Hindlimb muscle (tissue), 1 donor: ENCODE measurements around the gene KRTAP10-3. TPM values are rescaled to one million over a fixed set of nuclear protein-coding genes. Genes with fewer than 3 reads are reported as not detected.

ENCODE experiments used
- DNase-seq: peaks from one replicate; pipeline ENCODE4 v3.0.0-alpha.2; 2013
- polyA plus RNA-seq: library from polyadenylated mRNA; unstranded; fragments of 120-200 nt; gene quantifications from one replicate; pipeline ENCODE4 v1.2.1, GENCODE V29; 2013; ENCODE audit not compliant: insufficient read length

Gene KRTAP10-3
- polyA plus RNA-seq, 1 donor = not detected

DNA sequence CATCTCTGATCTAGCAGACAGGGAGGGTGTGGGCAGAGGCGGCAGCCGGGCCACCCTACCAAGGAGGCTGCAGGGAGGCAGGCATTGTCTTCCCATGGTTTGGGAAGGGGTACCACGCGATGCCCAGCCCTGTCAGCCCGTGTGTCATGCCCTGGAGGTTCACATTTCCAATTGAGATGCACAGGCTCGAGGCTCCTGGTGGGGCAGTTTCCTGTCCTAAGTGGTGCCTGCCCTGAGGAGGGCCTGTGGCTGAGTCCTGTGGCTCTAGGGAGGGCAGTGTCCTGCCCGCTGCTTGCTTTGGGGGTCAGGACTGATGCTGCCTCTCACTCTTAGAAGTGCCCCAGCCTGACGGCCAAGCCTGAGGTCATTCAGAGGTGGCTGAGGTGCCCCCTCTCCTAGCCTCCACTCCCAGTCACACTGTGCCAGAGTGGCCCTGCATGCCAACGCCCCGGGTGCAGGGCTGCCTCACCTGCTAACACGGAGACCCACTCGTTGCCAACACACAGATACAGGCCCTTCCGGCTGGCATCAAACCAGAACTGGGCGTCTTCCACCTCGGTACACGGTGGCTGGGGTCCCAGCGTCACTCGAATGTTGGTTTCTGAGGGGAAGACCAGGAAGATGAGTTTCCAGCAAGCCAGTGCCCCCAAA lies 30.5 kb downstream of the KRTAP10-3 start:
- DNase-seq = no peak

GRCh38 chr21:44527156-44527982 lies 31.2 kb downstream of the KRTAP10-3 start:
- no peak for DNase-seq

- DNase-seq = no peak
These were observed 32.2 kb downstream of the KRTAP10-3 start for GRCh38 chr21:44526096-44526997.

GRCh38 chr21:44525391-44526095 lies 33.1 kb downstream of the KRTAP10-3 start:
- no peak for DNase-seq

GRCh38 chr21:44524414-44525371 lies 33.9 kb downstream of the KRTAP10-3 start:
- no peak for DNase-seq

DNA sequence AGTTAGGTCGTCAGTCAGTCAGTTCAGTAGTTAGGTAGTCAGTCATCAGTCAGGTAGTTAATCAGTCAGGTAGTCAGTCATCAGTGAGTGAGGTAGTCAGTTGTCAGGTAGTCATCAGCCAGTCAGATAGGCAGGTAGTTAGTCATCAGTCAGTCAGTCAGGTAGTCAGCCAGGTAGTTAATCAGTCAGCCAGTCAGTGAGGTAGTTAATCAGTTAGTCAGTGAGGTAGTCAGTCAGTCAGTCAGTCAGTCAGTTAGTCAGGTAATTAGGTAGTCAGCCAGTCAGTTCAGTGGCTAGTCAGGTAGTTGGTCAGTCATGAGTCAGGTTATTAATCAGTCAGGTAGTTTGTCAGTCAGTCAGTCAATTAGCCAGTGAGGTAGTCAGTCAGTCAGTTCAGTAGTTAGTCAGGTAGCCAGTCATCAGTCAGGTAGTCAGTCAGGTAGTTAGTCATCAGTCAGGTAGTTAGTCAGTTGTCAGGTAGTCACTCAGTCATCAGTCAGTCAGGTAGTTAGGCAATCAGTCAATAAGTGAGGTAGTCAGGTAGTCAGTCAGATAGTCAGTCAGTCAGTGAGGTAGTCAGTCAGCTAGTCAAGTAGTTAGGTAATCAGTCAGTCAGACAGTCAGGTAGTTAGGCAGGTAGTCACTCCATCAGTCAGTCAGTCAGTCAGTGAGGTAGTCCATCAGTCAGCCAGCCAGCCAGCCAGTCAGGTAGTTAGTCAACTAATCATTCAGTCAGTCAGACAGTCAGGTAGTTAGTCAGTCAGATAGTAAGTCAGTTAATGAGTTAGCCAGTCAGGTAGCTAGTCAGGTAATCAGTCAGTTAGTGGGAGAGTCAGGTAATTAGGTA lies 34.8 kb downstream of the KRTAP10-3 start:
- no peak for DNase-seq

GRCh38 chr21:44522753-44523204 lies 35.8 kb downstream of the KRTAP10-3 start:
- DNase-seq = no peak

DNA sequence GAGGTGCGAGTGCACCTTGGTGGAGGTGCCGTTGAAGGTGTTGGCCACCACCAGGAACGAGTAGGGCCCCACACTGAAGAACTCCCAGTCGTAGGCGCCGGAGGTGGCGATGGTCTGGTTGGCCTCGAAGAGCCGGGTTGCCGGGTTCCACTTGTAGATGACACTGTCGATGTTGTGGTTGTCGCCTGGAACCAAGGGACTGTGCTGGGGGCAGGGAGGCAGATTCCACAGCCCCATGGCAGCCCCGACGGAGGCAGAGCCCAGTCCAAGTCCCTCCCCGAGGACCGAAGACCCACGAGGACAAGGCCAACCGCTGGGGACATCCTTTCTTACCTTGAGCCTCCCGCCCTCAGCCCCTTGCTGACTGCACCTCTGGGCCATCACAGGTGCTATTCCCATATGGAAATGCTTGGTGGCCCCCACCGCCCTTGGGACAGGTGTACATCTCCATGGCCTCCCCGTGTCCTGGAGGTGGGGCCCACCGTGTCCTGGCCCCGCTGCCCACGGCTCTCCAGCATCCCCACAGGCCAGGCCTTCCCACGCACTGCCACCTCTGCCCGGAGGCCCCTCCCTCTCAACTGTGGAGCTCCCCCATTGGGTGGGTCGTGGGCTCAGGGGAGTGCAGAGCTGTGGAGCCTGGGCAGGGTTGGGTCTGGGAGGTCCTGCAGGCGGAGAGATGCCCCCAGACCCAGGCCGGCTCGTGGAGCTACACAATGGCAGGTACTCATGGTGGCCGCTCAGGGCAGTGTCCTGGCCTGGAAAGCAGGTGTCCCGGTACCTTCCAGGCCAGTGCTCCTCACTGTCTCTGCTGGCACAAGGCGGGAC lies 36.5 kb downstream of the KRTAP10-3 start:
- no peak for DNase-seq

GRCh38 chr21:44521301-44521927 lies 37.2 kb downstream of the KRTAP10-3 start:
- no peak for DNase-seq

GRCh38 chr21:44520326-44521300 lies 38.0 kb downstream of the KRTAP10-3 start:
- no peak for DNase-seq

DNA sequence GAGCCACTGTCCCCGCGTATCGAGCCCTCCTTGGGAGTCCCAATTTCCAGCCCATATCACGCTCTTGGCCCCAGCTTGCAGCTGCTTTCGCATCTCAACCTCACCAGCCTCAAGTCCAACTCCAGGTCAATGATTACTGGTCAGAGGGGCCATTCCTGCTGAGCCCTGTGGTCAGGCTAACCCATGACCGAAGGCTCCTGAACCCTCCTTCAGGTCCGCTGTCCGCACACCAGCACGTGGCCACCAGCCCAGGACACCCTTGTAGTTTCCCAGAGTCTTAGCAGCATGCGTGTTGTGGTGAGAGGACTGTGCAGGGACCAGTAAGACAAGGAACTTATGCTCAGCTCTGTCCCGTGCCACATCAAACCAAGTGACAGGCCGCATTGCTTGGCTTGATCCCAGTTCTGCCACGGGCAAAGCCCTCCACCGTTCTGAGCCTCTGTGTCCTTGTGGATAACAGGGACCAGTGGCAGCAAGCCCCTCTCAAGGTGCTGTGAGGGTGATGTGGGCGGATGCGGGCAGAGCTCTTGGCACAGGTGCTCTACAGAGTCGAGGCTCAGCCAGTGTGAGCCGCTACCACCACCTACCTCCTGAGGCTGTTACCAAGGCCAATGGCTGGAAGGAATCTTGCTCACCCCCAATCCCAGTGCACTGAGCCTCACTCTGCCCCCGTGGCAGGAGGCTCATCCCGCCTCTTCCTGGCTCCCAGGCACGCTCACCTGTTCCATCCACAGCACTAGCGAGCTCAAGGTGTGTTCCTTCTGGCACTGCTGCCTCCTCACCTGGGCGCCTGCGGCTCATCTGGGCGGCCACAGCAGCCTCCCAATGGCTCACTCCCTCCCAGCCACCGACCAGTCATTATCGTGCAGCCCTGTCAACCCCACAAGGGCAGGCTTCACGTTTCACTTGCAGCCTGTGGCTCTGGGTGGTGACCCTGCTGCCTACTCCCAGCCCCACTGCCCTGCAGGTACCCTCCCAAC lies 39.0 kb downstream of the KRTAP10-3 start:
- DNase-seq = no peak

DNA sequence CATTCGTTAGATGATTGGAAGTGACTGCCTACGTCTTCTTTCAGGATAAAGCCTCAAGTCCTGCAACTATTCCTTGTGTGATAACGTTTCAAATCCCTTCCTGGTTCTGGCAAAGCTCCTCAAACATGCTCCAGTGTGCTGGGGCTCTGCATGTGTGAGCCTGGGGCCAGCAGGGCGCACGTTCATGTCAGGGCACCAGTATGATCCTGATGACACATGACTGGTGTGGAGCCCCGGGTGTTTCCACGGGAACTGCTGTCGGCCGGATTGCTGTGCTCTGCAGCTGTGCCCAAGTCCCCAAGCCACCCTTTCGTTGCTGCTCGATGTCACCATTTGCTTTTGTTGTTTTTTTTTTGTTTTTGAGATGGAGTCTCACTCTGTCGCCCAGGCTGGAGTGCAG lies 39.9 kb downstream of the KRTAP10-3 start:
- DNase-seq = no peak

GRCh38 chr21:44517175-44517899 lies 41.3 kb downstream of the KRTAP10-3 start:
- DNase-seq = no peak

GRCh38 chr21:44516828-44517174 lies 41.8 kb downstream of the KRTAP10-3 start:
- no peak for DNase-seq

GRCh38 chr21:44516342-44516741 lies 42.3 kb downstream of the KRTAP10-3 start:
- DNase-seq = no peak
